HS-27A (cell line): ENCODE results near the gene FAT1.

Experiments
- DNase-seq: peaks from one replicate; pipeline ENCODE4 v3.0.0-alpha.2; 2012; ENCODE audit warnings: low read depth, missing footprints

The FAT1 gene

GRCh38 chr4:186561748-186562147, 161.9 kb downstream of the FAT1 start:
- DNase-seq, result no peak

GRCh38 chr4:186560647-186561046, 163.0 kb downstream of the FAT1 start:
- no peak for DNase-seq

DNA sequence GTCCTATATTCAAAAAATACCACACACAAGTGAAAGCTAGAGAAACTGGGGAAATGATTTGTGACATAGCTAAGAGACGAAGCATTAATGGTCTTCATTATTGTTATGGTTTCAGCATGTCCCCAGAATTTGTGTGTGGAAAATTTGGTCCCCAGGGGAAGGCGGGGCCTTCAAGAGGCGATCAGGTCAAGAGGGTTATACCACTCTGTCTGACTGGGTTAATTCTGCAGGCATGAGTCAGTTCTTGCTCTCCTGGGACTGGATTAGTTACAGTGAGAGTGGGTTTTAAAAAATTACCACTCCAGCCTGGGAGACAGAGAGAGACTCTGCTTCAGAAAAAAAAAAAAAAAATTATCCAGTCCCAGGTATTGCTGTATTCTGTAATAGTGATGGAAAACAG, 166.2 kb downstream of the FAT1 start:
- no peak for DNase-seq

GRCh38 chr4:186557061-186557460, 166.6 kb downstream of the FAT1 start:
- no peak for DNase-seq

- no peak for DNase-seq
These were observed 168.5 kb downstream of the FAT1 start, which contains the start of gene MTNR1A for GRCh38 chr4:186554914-186555827. MTNR1A (minus strand) TSS chr4:186555567; CDS start chr4:186555365, 202 bp downstream.

- no peak for DNase-seq
These were observed 169.1 kb downstream of the FAT1 start for GRCh38 chr4:186554539-186554913.

DNA sequence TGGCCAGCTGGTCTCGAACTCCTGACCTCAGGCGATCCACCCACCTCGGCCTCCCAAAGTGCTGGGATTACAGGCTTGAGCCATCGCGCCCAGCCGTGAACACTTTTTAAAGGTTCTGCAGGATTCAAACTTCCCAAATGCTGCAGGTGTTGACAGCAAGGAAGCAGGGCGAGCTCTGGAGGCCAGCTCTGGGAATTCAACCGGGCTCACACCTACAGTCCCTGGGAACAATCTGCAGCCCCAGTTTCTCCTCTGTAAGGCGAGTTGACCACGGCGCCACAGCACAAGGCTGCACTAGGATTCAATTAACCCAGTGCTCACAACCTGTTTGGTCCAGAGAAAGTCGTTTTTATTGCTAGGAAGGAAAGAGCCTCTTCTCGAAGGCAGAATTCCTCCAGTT, 169.9 kb downstream of the FAT1 start:
- no peak for DNase-seq

- no peak for DNase-seq
These were observed 171.8 kb downstream of the FAT1 start for GRCh38 chr4:186551849-186552248.

- DNase-seq, result no peak
These were observed 178.2 kb downstream of the FAT1 start for GRCh38 chr4:186545436-186545835.

- DNase-seq, result no peak
These were observed 180.4 kb downstream of the FAT1 start for GRCh38 chr4:186543206-186543605.

DNA sequence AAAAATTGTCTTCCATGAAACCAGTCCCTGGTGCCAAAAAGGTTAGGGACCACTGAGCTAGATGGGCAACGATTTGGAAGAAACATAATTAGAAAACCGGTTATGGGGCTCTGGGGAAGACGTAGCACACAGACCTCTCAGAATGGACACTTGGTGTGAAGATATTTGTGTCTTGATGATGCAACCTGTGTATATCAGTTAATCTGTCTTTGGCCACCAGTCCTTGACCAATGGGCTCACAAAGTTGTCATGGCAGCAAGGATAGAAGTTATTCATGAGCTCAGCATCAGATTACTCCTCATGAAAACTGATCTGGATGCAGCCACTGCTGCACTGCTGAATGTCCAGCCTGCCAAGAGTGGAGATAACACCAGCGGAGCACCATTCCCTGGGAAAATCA, 181.9 kb downstream of the FAT1 start:
- DNase-seq, result no peak

DNA sequence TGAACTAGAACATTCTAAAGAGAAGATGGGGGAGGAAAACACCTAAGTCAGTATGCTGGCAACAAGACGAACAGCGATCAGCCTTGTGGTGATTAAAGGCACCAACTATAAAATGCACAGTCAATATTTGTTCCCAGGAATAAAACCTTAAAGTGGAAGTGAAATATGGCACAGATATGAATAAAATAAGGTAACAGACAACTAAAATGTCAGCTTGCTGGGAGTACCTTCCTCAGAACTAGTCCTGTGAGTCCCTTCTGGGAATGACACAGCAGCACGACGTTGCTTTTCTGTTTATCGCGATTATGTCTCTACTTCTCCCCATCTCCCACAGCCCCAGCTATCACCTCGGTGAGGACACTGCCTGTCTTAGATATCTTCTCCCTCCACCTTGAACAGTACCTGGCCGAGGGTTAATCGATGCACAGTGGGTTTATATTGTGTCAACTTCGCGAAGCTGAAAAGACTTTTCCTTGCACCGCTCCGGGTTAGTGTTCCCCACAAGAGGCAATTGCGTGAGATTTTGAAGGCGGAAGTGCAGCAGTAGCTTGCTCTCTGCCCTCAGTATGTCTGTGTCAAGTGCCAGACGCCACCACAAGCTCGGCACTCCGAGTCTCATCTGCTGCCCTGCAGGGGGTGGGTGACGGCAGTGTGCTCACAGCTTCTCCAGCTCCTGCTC, 185.7 kb downstream of the FAT1 start:
- no peak for DNase-seq
